ENCODE data around the gene SCAF11.
A peak's percentile ranks its signal among the peaks of the same experiment; 100 is the strongest.

SCAF11 gene

DNA sequence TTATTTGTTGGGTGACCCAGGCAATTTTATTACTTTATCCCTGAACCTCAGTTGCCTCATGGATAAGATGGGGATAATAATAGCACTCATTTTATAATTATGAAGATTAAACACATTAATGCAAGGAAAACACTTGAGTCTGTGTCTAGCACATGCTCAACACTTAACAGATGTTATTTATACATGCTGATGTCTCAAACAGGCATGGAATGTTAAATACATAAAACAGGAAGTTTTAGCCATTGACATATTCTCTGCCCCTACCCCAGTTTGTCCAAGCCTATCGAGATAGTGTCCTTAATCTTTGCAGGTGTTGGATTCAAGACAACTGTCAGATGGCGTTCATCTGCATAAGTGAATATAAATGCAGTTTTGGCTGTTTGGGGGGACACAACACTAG lies 109.8 kb downstream of the SCAF11 start:
- TF ChIP-seq, protein P1, sequence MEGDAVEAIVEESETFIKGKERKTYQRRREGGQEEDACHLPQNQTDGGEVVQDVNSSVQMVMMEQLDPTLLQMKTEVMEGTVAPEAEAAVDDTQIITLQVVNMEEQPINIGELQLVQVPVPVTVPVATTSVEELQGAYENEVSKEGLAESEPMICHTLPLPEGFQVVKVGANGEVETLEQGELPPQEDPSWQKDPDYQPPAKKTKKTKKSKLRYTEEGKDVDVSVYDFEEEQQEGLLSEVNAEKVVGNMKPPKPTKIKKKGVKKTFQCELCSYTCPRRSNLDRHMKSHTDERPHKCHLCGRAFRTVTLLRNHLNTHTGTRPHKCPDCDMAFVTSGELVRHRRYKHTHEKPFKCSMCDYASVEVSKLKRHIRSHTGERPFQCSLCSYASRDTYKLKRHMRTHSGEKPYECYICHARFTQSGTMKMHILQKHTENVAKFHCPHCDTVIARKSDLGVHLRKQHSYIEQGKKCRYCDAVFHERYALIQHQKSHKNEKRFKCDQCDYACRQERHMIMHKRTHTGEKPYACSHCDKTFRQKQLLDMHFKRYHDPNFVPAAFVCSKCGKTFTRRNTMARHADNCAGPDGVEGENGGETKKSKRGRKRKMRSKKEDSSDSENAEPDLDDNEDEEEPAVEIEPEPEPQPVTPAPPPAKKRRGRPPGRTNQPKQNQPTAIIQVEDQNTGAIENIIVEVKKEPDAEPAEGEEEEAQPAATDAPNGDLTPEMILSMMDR (conservative IDR thresholded peaks at IDR 0.05; ENCODE audit: low read depth, low read length) = no peak
- no peak for DNase-seq (ENCODE audit: low read depth)
- no peak overlapping the region for H3K4me3 ChIP-seq (ENCODE audit: low read depth, low read length)

DNA sequence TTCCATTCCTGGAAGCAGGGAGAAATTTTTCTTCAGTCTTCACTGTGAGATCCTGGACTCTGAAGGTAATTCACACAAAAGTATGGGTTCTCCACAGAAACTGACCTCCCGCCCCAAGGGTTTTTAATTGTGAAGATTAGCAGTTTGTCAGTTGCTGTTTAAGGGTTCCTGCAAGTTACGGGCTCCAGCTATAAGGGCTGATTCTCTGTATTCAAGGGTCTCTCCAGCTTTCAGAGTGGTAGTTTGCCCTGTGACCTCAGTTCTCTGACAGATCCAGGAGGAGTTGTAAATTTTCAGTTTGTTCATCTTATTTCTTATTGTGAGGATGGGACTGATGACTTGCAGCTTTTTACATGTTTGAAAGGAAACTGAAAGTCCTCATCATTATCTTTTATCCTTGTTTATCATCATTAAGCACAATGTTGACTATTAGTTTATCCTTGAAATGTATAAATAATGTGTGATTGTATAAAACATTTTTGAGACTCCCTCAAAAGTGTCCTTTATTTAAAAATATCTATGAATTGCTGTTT lies 110.9 kb downstream of the SCAF11 start:
- H3K4me3 ChIP-seq (ENCODE audit: low read depth, low read length) = no peak overlapping the region
- TF ChIP-seq, protein P1 (conservative IDR thresholded peaks at IDR 0.05; ENCODE audit: low read depth, low read length) = no peak
- DNase-seq (ENCODE audit: low read depth) = no peak

DNA sequence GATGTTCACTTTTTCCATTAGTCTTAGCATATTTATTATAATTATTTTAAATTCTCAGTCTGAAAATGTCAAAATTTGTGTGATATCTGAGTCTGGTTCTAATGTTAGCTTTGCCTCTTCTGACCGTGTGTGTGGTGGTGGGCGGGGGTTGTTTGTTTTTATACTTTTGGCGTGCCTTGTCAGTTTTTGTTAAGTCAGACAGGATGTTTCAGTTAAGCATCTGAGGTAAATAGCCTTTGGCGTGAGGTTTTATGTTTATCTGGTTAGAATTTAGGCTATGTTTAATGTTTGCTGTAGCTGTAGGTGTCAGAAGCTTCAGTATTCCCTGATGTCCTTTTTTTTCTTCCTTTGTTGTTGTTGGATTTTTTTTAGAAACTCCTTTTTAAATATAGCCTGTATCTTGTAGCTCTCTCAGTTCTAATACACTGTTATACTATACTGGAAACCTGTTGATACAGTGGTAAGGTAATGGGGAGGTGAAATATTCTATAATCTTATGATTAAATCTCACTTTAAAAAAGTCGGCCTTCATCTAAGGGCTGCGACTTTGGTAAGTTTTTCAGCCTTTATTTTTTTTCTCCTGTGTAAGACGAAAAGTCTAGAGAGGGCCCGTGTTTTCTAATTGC lies 111.6 kb downstream of the SCAF11 start:
- TF ChIP-seq, protein P1 (conservative IDR thresholded peaks at IDR 0.05; ENCODE audit: low read depth, low read length) = no peak
- DNase-seq (ENCODE audit: low read depth) = peak; percentile 36
- no peak overlapping the region for H3K4me3 ChIP-seq (ENCODE audit: low read depth, low read length)

DNA sequence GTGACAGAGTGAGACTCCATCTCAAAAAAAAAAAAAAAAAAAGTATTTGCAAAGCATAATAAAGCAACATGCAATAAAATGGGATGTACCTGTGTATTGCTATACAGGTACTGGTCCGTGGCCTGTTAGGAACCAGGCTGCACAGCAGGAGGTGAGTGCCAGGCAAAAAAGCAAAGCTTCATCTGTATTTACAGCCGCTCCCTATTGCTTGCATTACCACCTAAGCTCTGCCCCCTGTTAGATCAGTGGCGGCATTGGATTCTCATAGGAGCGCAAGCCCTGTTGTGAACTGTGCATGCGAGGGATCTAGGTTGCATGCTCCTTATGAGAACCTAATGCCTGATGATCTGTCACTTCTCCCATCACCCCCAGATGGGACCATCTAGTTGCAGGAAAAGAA lies 113.3 kb downstream of the SCAF11 start:
- no peak overlapping the region for H3K4me3 ChIP-seq (ENCODE audit: low read depth, low read length)
- TF ChIP-seq, protein P1 (conservative IDR thresholded peaks at IDR 0.05; ENCODE audit: low read depth, low read length) = no peak
- DNase-seq (ENCODE audit: low read depth) = no peak

DNA sequence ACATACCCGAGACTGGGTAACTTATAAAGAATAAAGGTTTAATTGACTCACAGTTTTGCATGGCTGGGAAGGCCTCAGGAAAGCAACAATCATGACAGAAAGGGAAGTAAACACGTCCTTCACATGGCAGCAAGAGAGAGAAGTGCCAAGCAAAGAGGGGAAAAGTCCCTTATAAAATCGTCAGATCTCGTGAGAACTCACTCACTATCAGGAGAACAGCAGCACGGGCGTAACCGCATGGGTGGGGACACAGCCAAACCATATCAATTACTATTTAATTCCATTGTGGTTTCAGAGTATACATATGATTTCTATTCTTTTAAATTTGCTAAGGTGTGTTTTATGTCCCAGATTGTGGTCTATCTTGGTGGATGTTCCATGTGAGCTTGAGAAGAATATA lies 117.9 kb downstream of the SCAF11 start:
- TF ChIP-seq, protein P1 (conservative IDR thresholded peaks at IDR 0.05; ENCODE audit: low read depth, low read length) = no peak
- DNase-seq (ENCODE audit: low read depth) = no peak
- H3K4me3 ChIP-seq (ENCODE audit: low read depth, low read length) = no peak overlapping the region

All from choroid plexus epithelial cell (primary cell).